Brain microvascular endothelial cell (primary cell): ENCODE results near the gene DNAJB8.
A peak's percentile ranks its signal among the peaks of the same experiment; 100 is the strongest.

Experiments
- DNase-seq: peaks from one replicate; pipeline ENCODE4 v3.0.0-alpha.2; 2020
- H3K27ac ChIP-seq: fragments of 250-450 bp; sonication (Bioruptor Pico); 2 replicates; pipeline ENCODE4 v1.5.1; 2020; ENCODE audit warnings: mild to moderate bottlenecking, moderate library complexity
- H3K27me3 ChIP-seq: fragments of 250-450 bp; sonication (Bioruptor Pico); replicated peaks from 2 replicates; pipeline ENCODE4 v1.5.1; 2020; ENCODE audit warnings: mild to moderate bottlenecking
- H3K36me3 ChIP-seq: fragments of 250-450 bp; sonication (Bioruptor Pico); replicated peaks from 2 replicates; pipeline ENCODE4 v1.5.1; 2020; ENCODE audit warnings: mild to moderate bottlenecking
- H3K4me3 ChIP-seq: 2 replicates; pipeline ENCODE4 v1.5.1; 2011; ENCODE audit warnings: low read depth, mild to moderate bottlenecking, control low read depth, low read length, moderate library complexity
- CTCF ChIP-seq: IDR thresholded peaks from 2 replicates; pipeline ENCODE4 v1.5.1; 2011; ENCODE audit warnings: low read depth, mild to moderate bottlenecking, moderate library complexity, low read length, control low read depth, inconsistent platforms; ENCODE audit errors: missing control alignments
- in situ Hi-C: cut with HindIII; loops from 2 replicates; pipeline ENCODE4 v1.10.0; 2017; ENCODE audit warnings: low sequenced_read_pairs, low pct_ligation_motif_present

Gene DNAJB8

DNA sequence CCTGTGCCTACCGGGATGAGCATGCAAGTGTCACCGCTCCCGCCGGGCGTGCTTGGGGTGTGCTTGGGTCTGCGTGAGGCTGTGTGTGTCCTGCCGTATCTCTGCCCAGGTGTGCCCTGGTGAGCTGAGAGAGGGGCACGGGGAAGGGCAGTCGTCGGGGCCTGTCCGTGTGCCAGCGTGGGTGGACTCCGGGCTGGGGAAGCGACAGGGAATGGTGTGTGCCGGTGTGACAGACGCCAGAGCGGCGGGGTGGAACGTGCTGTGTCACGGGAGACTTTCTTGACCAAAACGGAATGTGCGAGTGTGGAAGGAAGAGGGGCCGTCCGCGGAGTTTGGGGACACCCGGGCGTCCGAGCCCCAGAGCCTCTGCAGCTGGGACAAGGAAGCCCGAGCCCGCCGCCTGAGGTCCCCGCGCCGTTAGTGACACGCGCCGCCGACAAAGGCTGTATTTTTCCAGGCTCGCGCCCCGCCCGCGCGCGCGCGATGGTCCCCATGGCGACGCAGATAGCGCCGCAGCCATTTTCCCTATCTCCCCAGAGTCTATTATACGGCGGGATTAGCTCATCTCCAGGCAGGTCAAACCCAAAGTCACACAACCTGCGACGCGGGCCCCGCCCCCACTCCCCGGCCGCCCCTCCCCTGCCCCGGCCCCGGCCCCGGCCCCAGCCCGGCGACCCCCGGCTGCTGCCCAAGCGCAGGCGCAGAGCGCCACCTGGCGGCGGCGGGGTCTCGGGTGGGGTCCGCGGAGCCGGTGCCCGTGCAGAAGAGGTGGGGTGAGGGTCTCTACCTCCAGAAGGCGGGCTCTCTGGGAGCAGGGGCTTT is 30.8 kb upstream of the DNAJB8 start:
- no peaks in the 10 kb centered on the region for H3K36me3 ChIP-seq
- H3K4me3 ChIP-seq, result peak overlapping the region; percentile 50
- DNase-seq, result no peak
- in situ Hi-C loops, result no loop called here
- TF ChIP-seq CTCF, result peak; percentile 67
- peaks cover 57% of the 10 kb centered on the region for H3K27me3 ChIP-seq
- H3K27ac ChIP-seq, result no peak overlapping the region

- no peak for DNase-seq
- in situ Hi-C loops, result no loop called here
- no peak overlapping the region for H3K4me3 ChIP-seq
These were observed 30.1 kb upstream of the DNAJB8 start for GRCh38 chr3:128496602-128497304.

GRCh38 chr3:128496019-128496601 is 29.4 kb upstream of the DNAJB8 start:
- H3K36me3 ChIP-seq, result no peaks in the 10 kb centered on the region
- in situ Hi-C loops, result no loop called here
- H3K27ac ChIP-seq, result no peak overlapping the region
- peaks cover 71% of the 10 kb centered on the region for H3K27me3 ChIP-seq
- DNase-seq, result no peak
- H3K4me3 ChIP-seq, result no peak overlapping the region
- no peak for TF ChIP-seq CTCF

More at GRCh38 chr3:128496602-128497304, 30.1 kb upstream of the DNAJB8 start:
- Histone ChIP-seq H3K36me3 (no peaks in the 10 kb centered on the region), H3K27me3 (peaks cover 64% of the 10 kb centered on the region), H3K27ac (no peak overlapping the region)
- no peak for TF ChIP-seq CTCF

DNA sequence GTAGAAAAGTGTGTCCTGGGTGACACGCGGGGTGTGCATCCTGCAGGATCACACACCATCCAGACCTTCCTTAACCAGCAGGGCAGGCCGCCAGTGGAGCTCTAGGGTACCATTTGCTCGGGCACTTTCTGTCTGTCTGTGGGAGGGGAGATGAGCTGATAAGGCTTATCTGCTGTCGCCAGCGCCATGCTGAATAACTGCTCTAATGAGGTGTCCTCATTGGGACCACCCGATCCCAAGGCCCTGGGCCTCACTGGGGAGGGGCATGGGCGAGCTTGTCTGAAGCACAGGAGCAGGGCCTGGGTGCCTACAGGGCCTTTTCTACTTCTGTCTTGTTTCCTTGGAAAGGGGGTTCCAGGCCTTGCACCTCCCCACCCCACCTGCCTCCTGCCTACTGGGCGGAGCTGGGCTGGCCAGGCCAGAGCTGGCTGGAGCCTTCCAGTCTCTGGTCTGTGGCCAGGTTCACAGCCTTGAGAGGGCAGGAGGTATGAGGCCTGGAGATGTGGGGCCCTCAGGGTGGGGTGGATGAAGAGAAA is 28.8 kb upstream of the DNAJB8 start:
- H3K36me3 ChIP-seq, result no peaks in the 10 kb centered on the region
- in situ Hi-C loops, result no loop called here
- H3K27ac ChIP-seq, result no peak overlapping the region
- no peak for TF ChIP-seq CTCF
- no peak for DNase-seq
- peaks cover 77% of the 10 kb centered on the region for H3K27me3 ChIP-seq
- H3K4me3 ChIP-seq, result no peak overlapping the region

GRCh38 chr3:128494367-128494650 is 27.6 kb upstream of the DNAJB8 start:
- Histone ChIP-seq H3K4me3 (no peak overlapping the region), H3K27ac (no peak overlapping the region), H3K27me3 (peaks cover 89% of the 10 kb centered on the region), H3K36me3 (no peaks in the 10 kb centered on the region)
- no peak for TF ChIP-seq CTCF
- DNase-seq, result no peak
- in situ Hi-C loops, result no loop called here
